H1 (cell line): ENCODE data around the gene NFASC. TPM values are rescaled to one million over a fixed set of nuclear protein-coding genes. Genes with fewer than 3 reads are reported as not detected.

Experiments
- CTCF ChIA-PET: fragments of 300-600 bp; sonication (Branson Sonifier 250); formaldehyde crosslinking; loops from one replicate; lab custom pipeline; 2021; ENCODE audit not compliant: partially characterized antibody; lab: Charles Lee
- POLR2A ChIA-PET: fragments of 300-600 bp; sonication (Branson Sonifier 250); formaldehyde crosslinking; loops from one replicate; lab custom pipeline; 2021; ENCODE audit warnings: inconsistent platforms; ENCODE audit not compliant: partially characterized antibody; lab: Charles Lee
- DNase-seq, 2 experiments: peaks; one replicate each; pipeline versions ENCODE4 v3.0.0 to v3.0.0-alpha.2; 2010 to 2022; ENCODE audit warnings: low spot score in 2 of 2, low read depth in 1 of 2, mixed read lengths in 1 of 2
- FAIRE-seq: peaks from 2 replicates; lab custom pipeline; 2011; peaks lifted over from hg19 to GRCh38; lab: Jason Lieb, UNC
- H2AFZ ChIP-seq: 2 replicates; pipeline ENCODE4 v1.8.1; 2012; ENCODE audit warnings: low read length, inconsistent platforms
- H2AK5ac ChIP-seq: 2 replicates; pipeline ENCODE4 v1.6.1; 2013; ENCODE audit warnings: low read depth, low read length
- H2BK120ac ChIP-seq: replicated peaks from 2 replicates; pipeline ENCODE3; 2013; ENCODE audit warnings: low read depth, low read length, inconsistent platforms
- H2BK12ac ChIP-seq: 2 replicates; pipeline ENCODE4 v1.6.1; 2013; ENCODE audit warnings: low read depth, low read length
- H2BK15ac ChIP-seq: 2 replicates; pipeline ENCODE4 v1.6.1; 2013; ENCODE audit warnings: low read length
- H2BK20ac ChIP-seq: 2 replicates; pipeline ENCODE4 v1.6.1; 2013; ENCODE audit warnings: low read length
- H2BK5ac ChIP-seq: 2 replicates; pipeline ENCODE4 v1.6.1; 2013; ENCODE audit warnings: low read depth, low read length
- H3K14ac ChIP-seq: 2 replicates; pipeline ENCODE4 v1.6.1; 2013; ENCODE audit warnings: inconsistent platforms; ENCODE audit not compliant: insufficient read length
- H3K18ac ChIP-seq: 2 replicates; pipeline ENCODE4 v1.6.1; 2013; ENCODE audit warnings: low read length; ENCODE audit errors: extremely low read depth
- H3K23ac ChIP-seq: 2 replicates; pipeline ENCODE4 v1.6.1; 2013; ENCODE audit warnings: inconsistent platforms; ENCODE audit not compliant: insufficient read length
- H3K23me2 ChIP-seq: 2 replicates; pipeline ENCODE4 v1.6.1; 2013; ENCODE audit warnings: low read depth, low read length
- H3K27ac ChIP-seq: 2 replicates; pipeline ENCODE4 v1.6.1; 2011; ENCODE audit warnings: low read depth, low read length, inconsistent platforms
- H3K27me3 ChIP-seq, 4 experiments: replicated peaks in 1 of 4; 1 replicate in 1 of 4; 2 replicates in 3 of 4; pipeline versions ENCODE4 v1.6.1 to v1.8.1; 2011 to 2013; ENCODE audit warnings: low read length in 3 of 4, mild to moderate bottlenecking in 3 of 4, inconsistent platforms in 2 of 4, mixed read lengths in 2 of 4, moderate library complexity in 1 of 4; ENCODE audit not compliant: control insufficient read depth in 3 of 4, insufficient read depth in 3 of 4; ENCODE audit errors: extremely low read depth in 1 of 4
- H3K36me3 ChIP-seq, 4 experiments: 2 replicates each; pipeline versions ENCODE4 v1.6.1 to v1.8.1; 2011 to 2013; ENCODE audit warnings: mild to moderate bottlenecking in 4 of 4, low read length in 3 of 4, moderate library complexity in 2 of 4, control low read depth in 1 of 4, inconsistent platforms in 1 of 4; ENCODE audit not compliant: insufficient read depth in 4 of 4, control insufficient read depth in 2 of 4
- H3K4ac ChIP-seq: replicated peaks from 2 replicates; pipeline ENCODE3; 2013; ENCODE audit warnings: low read length, low read depth, mixed read lengths, inconsistent platforms; ENCODE audit not compliant: insufficient read length
- H3K4me1 ChIP-seq, 4 experiments: replicated peaks in 1 of 4; 1 replicate in 1 of 4; 2 replicates in 3 of 4; pipeline versions ENCODE4 v1.6.1 to v1.8.1; 2011 to 2013; ENCODE audit warnings: low read length in 3 of 4, inconsistent platforms in 2 of 4, mixed read lengths in 1 of 4; ENCODE audit not compliant: insufficient read depth in 4 of 4, control insufficient read depth in 3 of 4
- H3K4me2 ChIP-seq, 2 experiments: 2 replicates each; pipeline versions ENCODE4 v1.6.1 to v1.8.1; 2011 to 2013; ENCODE audit warnings: low read depth in 2 of 2, low read length in 2 of 2, control low read depth in 1 of 2, inconsistent platforms in 1 of 2, mild to moderate bottlenecking in 1 of 2; ENCODE audit not compliant: insufficient read depth in 1 of 2
- H3K4me3 ChIP-seq, 4 experiments: fragments of 200-600, 300-600 bp in 1 of 4; sonication (generic), shearing (Covaris generic), sonication (Bioruptor Twin) in 1 of 4; 2 replicates each; pipeline versions ENCODE4 v1.5.1 to v1.8.1; 2011 to 2016; ENCODE audit warnings: low read length in 4 of 4, low read depth in 3 of 4, control low read depth in 2 of 4, inconsistent platforms in 2 of 4, mild to moderate bottlenecking in 2 of 4, mixed read lengths in 1 of 4, moderate library complexity in 1 of 4; ENCODE audit not compliant: insufficient read depth in 2 of 4; ENCODE audit errors: extremely low read depth in 1 of 4
- H3K56ac ChIP-seq: replicated peaks from 2 replicates; pipeline ENCODE3; 2013; ENCODE audit warnings: low read depth, mild to moderate bottlenecking, mixed read lengths, low read length, inconsistent platforms; ENCODE audit not compliant: insufficient read length
- H3K79me1 ChIP-seq: 2 replicates; pipeline ENCODE4 v1.6.1; 2013; ENCODE audit warnings: low read depth, low read length, control low read depth
- H3K79me2 ChIP-seq, 2 experiments: 2 replicates each; pipeline versions ENCODE4 v1.6.1 to v1.8.1; 2012 to 2013; ENCODE audit warnings: low read length in 2 of 2, mild to moderate bottlenecking in 2 of 2, inconsistent platforms in 1 of 2; ENCODE audit not compliant: insufficient read depth in 2 of 2, control insufficient read depth in 1 of 2
- H3K9ac ChIP-seq, 4 experiments: replicated peaks in 1 of 4; 1 replicate in 1 of 4; 2 replicates in 3 of 4; pipeline versions ENCODE4 v1.6.1 to v1.8.1; 2011 to 2013; ENCODE audit warnings: low read depth in 3 of 4, low read length in 3 of 4, control low read depth in 2 of 4, mild to moderate bottlenecking in 2 of 4, moderate library complexity in 2 of 4, inconsistent platforms in 1 of 4; ENCODE audit errors: extremely low read depth in 1 of 4
- H3K9me3 ChIP-seq, 2 experiments: 2 replicates each; pipeline versions ENCODE4 v1.6.1 to v1.8.1; 2012 to 2013; ENCODE audit warnings: mild to moderate bottlenecking in 2 of 2, moderate library complexity in 2 of 2, control low read depth in 1 of 2, inconsistent platforms in 1 of 2, low read depth in 1 of 2, low read length in 1 of 2, mixed read lengths in 1 of 2; ENCODE audit not compliant: insufficient read depth in 2 of 2
- H4K20me1 ChIP-seq, 2 experiments: replicated peaks in 1 of 2; 2 replicates each; pipeline versions ENCODE3 to v1.8.1; 2011 to 2013; ENCODE audit warnings: inconsistent platforms in 2 of 2, low read length in 2 of 2, mild to moderate bottlenecking in 1 of 2; ENCODE audit not compliant: insufficient read depth in 2 of 2, control insufficient read depth in 1 of 2
- H4K5ac ChIP-seq: 2 replicates; pipeline ENCODE4 v1.6.1; 2013; ENCODE audit warnings: low read length, low read depth, mixed read lengths, inconsistent platforms; ENCODE audit not compliant: insufficient read length
- H4K8ac ChIP-seq: 2 replicates; pipeline ENCODE4 v1.8.0; 2013; ENCODE audit warnings: mild to moderate bottlenecking, moderate library complexity, low read length, inconsistent platforms; ENCODE audit not compliant: insufficient read depth; ENCODE audit errors: extremely low read depth
- H4K91ac ChIP-seq: replicated peaks from 2 replicates; pipeline ENCODE3; 2013; ENCODE audit warnings: low read length, mixed read lengths, inconsistent platforms; ENCODE audit not compliant: insufficient read length
- CREB1 ChIP-seq: IDR thresholded peaks from 2 replicates; pipeline ENCODE4 v1.6.1; 2012; ENCODE audit warnings: inconsistent platforms
- EP300 ChIP-seq, 2 experiments: IDR thresholded peaks; 1 replicate in 1 of 2; 2 replicates in 1 of 2; pipeline ENCODE4 v1.6.1; 2011 to 2012; ENCODE audit warnings: low read depth in 2 of 2, low read length in 2 of 2, mild to moderate bottlenecking in 2 of 2, borderline replicate concordance in 1 of 2, inconsistent platforms in 1 of 2, moderate library complexity in 1 of 2
- EZH2 ChIP-seq: fragments of 200-600 bp; sonication (generic); IDR thresholded peaks from 2 replicates; pipeline ENCODE4 v1.7.1; 2012; ENCODE audit warnings: low read depth, mild to moderate bottlenecking, moderate library complexity, low read length, inconsistent platforms; ENCODE audit not compliant: severe bottlenecking
- HDAC6 ChIP-seq: IDR thresholded peaks from one replicate; pipeline ENCODE4 v1.7.1; 2012; ENCODE audit warnings: low read depth, mild to moderate bottlenecking, inconsistent platforms, low read length, moderate library complexity
- KDM1A ChIP-seq: fragments of 200-600, 300-600 bp; sonication (generic); IDR thresholded peaks from 2 replicates; pipeline ENCODE4 v1.7.1; 2016; ENCODE audit warnings: mild to moderate bottlenecking, low read length, borderline replicate concordance
- KDM4A ChIP-seq: IDR thresholded peaks from one replicate; pipeline ENCODE4 v1.7.1; 2012; ENCODE audit warnings: low read depth, mild to moderate bottlenecking, moderate library complexity, low read length, inconsistent platforms; ENCODE audit not compliant: severe bottlenecking
- NRF1 ChIP-seq: IDR thresholded peaks from 2 replicates; pipeline ENCODE4 v1.6.1; 2011; ENCODE audit warnings: mild to moderate bottlenecking, low read depth, low read length, improper control_type of control experiment
- SUZ12 ChIP-seq: fragments of 200-600 bp; sonication (generic); IDR thresholded peaks from 2 replicates; pipeline ENCODE4 v1.6.1; 2012; ENCODE audit warnings: mild to moderate bottlenecking, inconsistent platforms, low read length, moderate library complexity, mixed read lengths
- TBP ChIP-seq: IDR thresholded peaks from 2 replicates; pipeline ENCODE4 v1.6.1; 2011; ENCODE audit warnings: low read depth, low read length, improper control_type of control experiment
- WGBS, 2 experiments: shearing (Covaris generic) in 1 of 2; methylation state at CpG; one replicate each; pipeline versions ENCODE4 v1.1.6 to v1.1.7; 2013 to 2015; ENCODE audit warnings: low lambda C conversion rate in 2 of 2, mixed read lengths in 2 of 2, inconsistent platforms in 1 of 2, low coverage in 1 of 2, missing lambda C conversion rate in 1 of 2; ENCODE audit not compliant: insufficient replicate concordance in 2 of 2, insufficient coverage in 1 of 2, insufficient read length in 1 of 2; ENCODE audit errors: extremely low coverage in 1 of 2, missing lambda C conversion rate in 1 of 2; 5-methylcytosine and 5-hydroxymethylcytosine counted together
- polyA plus RNA-seq, 7 experiments: library from polyadenylated mRNA; depleted of rRNA in 3 of 7; stranded (reverse) in 5 of 7; unstranded in 2 of 7; fragments of >200 nt in 5 of 7; fragments of 200-250 nt in 2 of 7; gene quantifications; 1 replicate in 5 of 7; 2 replicates in 1 of 7; 4 replicates in 1 of 7; pipeline versions ENCODE4 v1.2.1 to v1.2.3, GENCODE V29; 2011 to 2013; ENCODE audit warnings: missing spikeins in 2 of 7, mixed read lengths in 2 of 7
- total RNA-seq: library from RNA; stranded (reverse); fragmentation: NEBNext Ultra II Directional; extraction: Animal tissue kit (Norgen Biotek cat#: 25700); gene quantifications from 2 replicates; pipeline ENCODE4 v1.2.1, GENCODE V29; 2021
- TF ChIP-seq, protein P1 (sequence below): IDR thresholded peaks from 2 replicates; pipeline ENCODE4 v1.6.1; 2012; ENCODE audit warnings: inconsistent platforms

Gene NFASC
- total and polyA plus RNA-seq, 2 of the 8 experiments (the other 6 are each of a cell fraction or from before 2014, with no cell fraction given) = 5.0 to 15.2 TPM

DNA sequence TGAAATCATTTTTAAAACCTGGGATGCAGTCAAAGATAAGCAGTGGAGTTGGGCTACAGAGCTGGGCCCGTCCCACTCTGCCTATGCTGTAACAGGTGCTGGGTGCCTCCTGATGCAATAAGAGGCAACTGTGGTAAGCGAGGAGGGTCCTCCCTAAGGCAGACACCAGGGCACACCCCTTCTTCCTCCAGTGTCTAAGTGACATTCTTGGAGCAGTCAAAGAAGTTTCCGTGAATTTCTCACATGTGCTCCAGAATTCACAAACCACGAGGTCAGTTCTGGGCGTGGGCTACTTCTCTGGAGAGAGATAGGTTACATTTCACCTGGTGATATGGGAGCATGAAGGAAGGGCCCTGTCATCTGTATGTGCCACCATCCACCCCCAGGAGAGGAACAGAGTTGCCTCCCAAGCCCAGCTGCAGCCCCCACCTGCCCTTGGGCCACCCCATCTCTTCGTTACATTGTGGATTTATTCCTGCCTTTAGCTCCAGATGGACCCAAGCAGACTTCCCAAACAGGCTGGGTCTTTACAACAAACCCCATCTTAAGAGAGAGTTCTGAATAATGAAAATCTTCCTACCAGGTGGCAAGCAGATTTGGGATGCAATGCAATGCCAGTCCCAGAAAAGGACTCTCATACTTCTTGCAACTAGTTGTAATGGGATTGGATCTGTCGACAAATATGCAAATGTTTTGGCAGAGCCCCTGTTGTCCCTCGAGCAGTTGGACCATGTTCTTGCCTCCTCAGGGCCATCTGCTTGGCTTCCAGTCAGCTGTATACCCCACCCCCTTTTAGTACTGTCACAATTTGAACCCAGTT, 89.9 kb downstream of the NFASC start:
- H3K27ac ChIP-seq = no peak overlapping the region
- no peak overlapping the region for H2BK20ac ChIP-seq
- H3K18ac ChIP-seq = no peak overlapping the region
- CTCF ChIA-PET = interaction anchor here (0.6 to 13.0 kb wide), 15 partner anchors 14 to 283 kb away, joined by 3 to 112 read pairs (median 4); no protein-coding TSS in a partner anchor
- no peak overlapping the region for H3K4ac ChIP-seq
- no peaks in the 10 kb centered on the region for H3K79me2 ChIP-seq
- POLR2A ChIA-PET = no interaction called here
- TF ChIP-seq CREB1 (no peak), EP300 (IDR thresholded peaks at IDR 0.05; ENCODE audit: borderline replicate concordance in 1 of 2, low read depth in 2 of 2, low read length in 2 of 2) (no peak), EZH2 (no peak), SUZ12 (no peak), TBP (no peak), KDM1A (no peak), KDM4A (no peak), HDAC6 (no peak), NRF1 (no peak)
- TF ChIP-seq, protein P1, sequence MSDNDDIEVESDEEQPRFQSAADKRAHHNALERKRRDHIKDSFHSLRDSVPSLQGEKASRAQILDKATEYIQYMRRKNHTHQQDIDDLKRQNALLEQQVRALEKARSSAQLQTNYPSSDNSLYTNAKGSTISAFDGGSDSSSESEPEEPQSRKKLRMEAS = no peak
- TF ChIP-seq, all 59 proteins: peak for 0
- no peak overlapping the region for H3K56ac ChIP-seq
- H2AFZ ChIP-seq = no peak overlapping the region
- no peak overlapping the region for H3K14ac ChIP-seq
- H3K23me2 ChIP-seq = no peaks in the 10 kb centered on the region; the same call in 1 of the 2 replicates
- no peak overlapping the region for H3K4me3 ChIP-seq
- no peaks in the 10 kb centered on the region for H3K9me3 ChIP-seq
- 94% methylated on average over 8 of the region's 8 CpGs; no CpG with 5 or more reads in 1 of the 2 experiments for WGBS, 2 experiments
- H3K4me1 ChIP-seq = peaks cover 0 to 4% (median 2%) of the 10 kb centered on the region in 4 experiments; a peak in 4 of 7 replicates
- H3K27me3 ChIP-seq = no peaks in the 10 kb centered on the region
- FAIRE-seq (no peak), DNase-seq (no peak)
- no peak overlapping the region for H4K5ac ChIP-seq
- no peak overlapping the region for H2AK5ac ChIP-seq
- no peaks in the 10 kb centered on the region for H3K79me1 ChIP-seq
- no peak overlapping the region for H4K8ac ChIP-seq
- no peak overlapping the region for H2BK5ac ChIP-seq
- no peak overlapping the region for H3K4me2 ChIP-seq
- H3K9ac ChIP-seq = no peak overlapping the region
- no peak overlapping the region for H2BK12ac ChIP-seq
- no peak overlapping the region for H3K23ac ChIP-seq
- no peaks in the 10 kb centered on the region; a peak in 1 of 8 replicates for H3K36me3 ChIP-seq
- no peak overlapping the region for H2BK15ac ChIP-seq
- no peak overlapping the region for H2BK120ac ChIP-seq
- no peak overlapping the region for H4K91ac ChIP-seq
- H4K20me1 ChIP-seq = peaks cover 0 to 2% of the 10 kb centered on the region in 2 experiments
